Suprapubic skin (tissue), 4 donors: ENCODE results near the gene CABLES2. TPM values are rescaled to one million over a fixed set of nuclear protein-coding genes. Genes with fewer than 3 reads are reported as not detected.

Experiments used
- DNase-seq, 2 donors: peaks; one replicate each; pipeline ENCODE4 v3.0.0-alpha.2; 2019; ENCODE audit warnings: low spot score in 2 of 2
- H3K27ac ChIP-seq: fragments of 200-600 bp; sonication (generic); one replicate; pipeline ENCODE4 v1.5.1; 2019
- H3K27me3 ChIP-seq: fragments of 200-600 bp; sonication (generic); one replicate; pipeline ENCODE4 v1.5.1; 2019
- H3K36me3 ChIP-seq: fragments of 200-600 bp; sonication (generic); one replicate; pipeline ENCODE4 v1.5.1; 2019
- H3K4me1 ChIP-seq: fragments of 200-600 bp; sonication (generic); one replicate; pipeline ENCODE4 v1.5.1; 2019
- H3K4me3 ChIP-seq: fragments of 200-600 bp; sonication (generic); one replicate; pipeline ENCODE4 v1.5.1; 2019; ENCODE audit warnings: mild to moderate bottlenecking
- H3K9me3 ChIP-seq: fragments of 200-600 bp; sonication (generic); one replicate; pipeline ENCODE4 v1.5.1; 2019
- CTCF ChIP-seq, 2 donors: fragments of 200-600 bp in 1 of 2; fragments of 450-650 bp in 1 of 2; sonication (generic) in 1 of 2; IDR thresholded peaks; one replicate each; pipeline ENCODE4 v1.5.1; 2016 to 2019; ENCODE audit warnings: antibody characterized with exemption in 2 of 2, mild to moderate bottlenecking in 1 of 2, moderate library complexity in 1 of 2
- EP300 ChIP-seq: sonication (generic); formaldehyde crosslinking; IDR thresholded peaks from one replicate; pipeline ENCODE4 v1.6.1; 2017; ENCODE audit warnings: antibody characterized with exemption
- POLR2A ChIP-seq, 2 donors: fragments of 450-650 bp; IDR thresholded peaks; one replicate each; pipeline ENCODE4 v1.6.1; 2017; ENCODE audit warnings: antibody characterized with exemption in 2 of 2, mild to moderate bottlenecking in 2 of 2, moderate library complexity in 2 of 2
- POLR2AphosphoS5 ChIP-seq, 3 donors: sonication (generic); formaldehyde crosslinking; IDR thresholded peaks; one replicate each; pipeline ENCODE4 v1.6.1; 2017; ENCODE audit warnings: antibody characterized with exemption in 3 of 3
- WGBS: methylation state at CpG from one replicate; pipeline ENCODE4 v1.1.5; 2018; 5-methylcytosine and 5-hydroxymethylcytosine counted together
- total RNA-seq, 4 donors: library from RNA; depleted of rRNA; stranded (reverse); fragments of >200 nt; gene quantifications; one replicate each; pipeline ENCODE4 v1.1.0, GENCODE V29; 2016

CABLES2 gene
- total RNA-seq, 4 donors from 2014 or later: 3.8 to 7.2 (median 4.5) TPM

GRCh38 chr20:62409086-62409853 lies 2.2 kb upstream of the CABLES2 start:
- 86% methylated on average over 10 of the region's 12 CpGs for WGBS
- TF ChIP-seq CTCF (IDR thresholded peaks at IDR 0.05): no peak
- TF ChIP-seq POLR2AphosphoS5 (IDR thresholded peaks at IDR 0.05): no peak
- TF ChIP-seq POLR2A (IDR thresholded peaks at IDR 0.05): no peak
- TF ChIP-seq EP300: no peak
- H3K9me3 ChIP-seq: no peaks in the 10 kb centered on the region

DNA sequence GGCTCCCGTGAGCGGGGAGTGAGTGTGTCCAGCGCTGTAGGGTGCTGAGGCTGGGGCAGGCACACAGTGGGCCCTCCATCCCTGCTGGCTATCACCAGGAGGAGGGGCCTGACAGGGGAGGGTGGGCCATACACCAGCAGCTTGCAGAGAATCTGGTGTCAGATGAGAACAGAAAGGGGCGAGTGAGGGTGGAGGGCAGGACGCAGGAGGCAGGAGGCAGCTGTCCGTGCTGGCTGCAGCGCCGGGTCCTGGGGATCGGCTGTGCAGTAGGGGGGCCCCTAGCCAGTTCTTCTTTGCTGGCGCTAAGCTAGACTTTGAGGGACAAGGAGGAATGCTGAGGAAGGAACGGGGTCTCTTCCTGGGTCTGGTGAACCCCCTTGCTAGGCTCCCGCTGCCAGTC lies 1.6 kb upstream of the CABLES2 start:
- no peaks in the 10 kb centered on the region for H3K27me3 ChIP-seq
- WGBS: 90% methylated on average over 9 of the region's 12 CpGs
- no peak overlapping the region for H3K27ac ChIP-seq
- no peak for TF ChIP-seq CTCF (IDR thresholded peaks at IDR 0.05)
- no peak for TF ChIP-seq EP300
- no peak for TF ChIP-seq POLR2AphosphoS5 (IDR thresholded peaks at IDR 0.05)
- TF ChIP-seq POLR2A (IDR thresholded peaks at IDR 0.05): no peak
- H3K4me3 ChIP-seq: no peak overlapping the region
- no peak for DNase-seq
- H3K9me3 ChIP-seq: no peaks in the 10 kb centered on the region
- H3K36me3 ChIP-seq: no peaks in the 10 kb centered on the region
- peaks cover 39% of the 10 kb centered on the region for H3K4me1 ChIP-seq

More at GRCh38 chr20:62409086-62409853, 2.2 kb upstream of the CABLES2 start:
- Histone ChIP-seq H3K4me3 (no peak overlapping the region), H3K4me1 (peaks cover 39% of the 10 kb centered on the region), H3K27me3 (no peaks in the 10 kb centered on the region), H3K27ac (no peak overlapping the region), H3K36me3 (no peaks in the 10 kb centered on the region)
- no peak for DNase-seq

DNA sequence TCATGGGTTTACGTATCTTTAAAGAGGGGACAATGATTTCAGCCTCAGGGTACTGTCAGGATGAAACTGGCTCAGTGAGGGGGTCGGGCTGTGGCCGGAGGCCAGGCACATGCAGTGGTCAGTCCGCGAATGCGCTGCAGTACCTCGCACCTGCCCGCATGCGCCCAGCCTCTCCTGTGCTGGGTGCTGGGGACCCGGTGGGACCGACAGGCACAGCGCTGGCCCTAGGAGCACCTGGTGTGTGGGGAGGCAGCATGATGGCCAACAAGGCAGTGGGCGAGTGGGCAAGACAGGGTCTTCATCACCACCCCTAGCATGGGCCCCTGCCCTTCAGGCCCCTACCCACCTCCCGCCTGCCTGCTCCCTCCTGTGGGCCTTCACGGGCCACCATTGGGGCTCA lies 970 bp upstream of the CABLES2 start:
- Histone ChIP-seq H3K4me3 (no peak overlapping the region), H3K27ac (no peak overlapping the region), H3K9me3 (no peaks in the 10 kb centered on the region), H3K36me3 (no peaks in the 10 kb centered on the region), H3K4me1 (peaks cover 39% of the 10 kb centered on the region), H3K27me3 (no peaks in the 10 kb centered on the region)
- no peak for TF ChIP-seq CTCF (IDR thresholded peaks at IDR 0.05)
- 86% methylated on average over 12 of the region's 15 CpGs for whole genome bisulfite sequencing
- DNase-seq: no peak

- H3K4me1 ChIP-seq: peaks cover 39% of the 10 kb centered on the region
Observed at GRCh38 chr20:62406635-62407176, 379 bp downstream of the CABLES2 start.

More at GRCh38 chr20:62406635-62407176, 379 bp downstream of the CABLES2 start:
- no peaks in the 10 kb centered on the region for H3K27me3 ChIP-seq
- no peaks in the 10 kb centered on the region for H3K36me3 ChIP-seq
- WGBS: no CpG with 5 or more reads among the region's 42 CpGs
- peak overlapping the region; percentile 60 for H3K4me3 ChIP-seq
- DNase-seq: no peak
- no peaks in the 10 kb centered on the region for H3K9me3 ChIP-seq
- TF ChIP-seq EP300 (no peak), CTCF (IDR thresholded peaks at IDR 0.05) (no peak), POLR2AphosphoS5 (IDR thresholded peaks at IDR 0.05) (no peak), POLR2A (IDR thresholded peaks at IDR 0.05) (no peak)
- H3K27ac ChIP-seq: no peak overlapping the region
